Ovary (tissue), 3 donors: ENCODE data around the gene NKAIN2.

ENCODE experiments used
- CTCF ChIP-seq, 3 donors: fragments of 450-650 bp in 2 of 3; fragments of 200-600 bp in 1 of 3; IDR thresholded peaks; one replicate each; pipeline versions ENCODE4 v1.5.1 to v1.8.0; 2016 to 2022; ENCODE audit warnings: antibody characterized with exemption in 3 of 3, mild to moderate bottlenecking in 1 of 3
- POLR2A ChIP-seq: fragments of 450-650 bp; IDR thresholded peaks from one replicate; pipeline ENCODE4 v1.6.1; 2017; ENCODE audit warnings: antibody characterized with exemption, mild to moderate bottlenecking, moderate library complexity
- donor health status: DM: no; HTN: no; CAD: no.

GRCh38 chr6:124011180-124011579 lies 207.5 kb downstream of the NKAIN2 start:
- no peak for TF ChIP-seq CTCF (IDR thresholded peaks at IDR 0.05)
- no peak for TF ChIP-seq POLR2A
